ENCODE data around the gene CPNE5. TPM values are rescaled to one million over a fixed set of nuclear protein-coding genes. Genes with fewer than 3 reads are reported as not detected.

CPNE5 gene
- polyA plus RNA-seq, 1 of the 3 experiments (the other 2 are of a cell fraction) = 0.30 TPM

DNA sequence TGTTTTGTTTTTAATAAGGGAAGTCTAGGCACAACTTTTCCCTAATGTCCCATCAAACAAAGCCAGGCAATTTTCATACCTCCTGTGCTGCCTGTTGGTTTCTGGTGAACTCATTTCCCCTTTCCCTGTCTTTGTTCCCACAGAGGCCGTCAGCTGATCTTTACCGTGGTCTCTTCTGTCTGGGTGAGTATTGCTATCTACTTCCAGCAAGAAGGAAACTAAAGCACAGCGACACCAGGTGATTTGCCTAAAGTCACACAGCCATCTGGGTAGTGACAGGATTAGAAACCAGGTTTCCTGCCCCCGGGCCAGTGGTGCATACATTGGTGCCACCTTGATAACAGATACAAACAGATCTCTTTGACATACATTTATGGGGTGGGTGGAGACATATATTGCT lies 82.0 kb downstream of the CPNE5 start:
- no peak overlapping the region for H3K27ac ChIP-seq (ENCODE audit: low read depth in 2 of 2, low read length in 1 of 2)
- H3K9me3 ChIP-seq = no peaks in the 10 kb centered on the region
- POLR2A ChIA-PET = no interaction called here
- H3K79me2 ChIP-seq (ENCODE audit: insufficient read depth) = no peaks in the 10 kb centered on the region
- no peak overlapping the region for H2AFZ ChIP-seq (ENCODE audit: low read depth)
- no peaks in the 10 kb centered on the region for H4K20me1 ChIP-seq (ENCODE audit: insufficient read depth)
- CTCF ChIA-PET = interaction anchor here (0.7 to 10.9 kb wide), 5 partner anchors 8 to 140 kb away, joined by 3 to 111 read pairs (median 21); no protein-coding TSS in a partner anchor
- no peak for DNase-seq
- WGBS (ENCODE audit: low lambda C conversion rate) = 84% methylated on average over 4 of the region's 4 CpGs
- no peaks in the 10 kb centered on the region for H3K36me3 ChIP-seq (replicated peaks in 1 of 2; ENCODE audit: control insufficient read depth in 1 of 2, insufficient read depth in 2 of 2, low read length in 1 of 2)
- H3K9me2 ChIP-seq = no peaks in the 10 kb centered on the region
- no peaks in the 10 kb centered on the region for H3K27me3 ChIP-seq (ENCODE audit: insufficient read depth)
- no peak overlapping the region for H3K4me3 ChIP-seq (ENCODE audit: low read depth in 2 of 2, low read length in 1 of 2)
- H3K9ac ChIP-seq = no peak overlapping the region
- H3K4me2 ChIP-seq = no peak overlapping the region
- H3K4me1 ChIP-seq (ENCODE audit: control insufficient read depth in 1 of 2, insufficient read depth in 2 of 2, low read depth in 1 of 2, low read length in 1 of 2) = peaks cover 0 to 24% of the 10 kb centered on the region in 2 experiments; a peak in 2 of 4 replicates
- H3F3A ChIP-seq (replicated peaks; ENCODE audit: insufficient read depth) = no peaks in the 10 kb centered on the region
- TF ChIP-seq, protein P1, sequence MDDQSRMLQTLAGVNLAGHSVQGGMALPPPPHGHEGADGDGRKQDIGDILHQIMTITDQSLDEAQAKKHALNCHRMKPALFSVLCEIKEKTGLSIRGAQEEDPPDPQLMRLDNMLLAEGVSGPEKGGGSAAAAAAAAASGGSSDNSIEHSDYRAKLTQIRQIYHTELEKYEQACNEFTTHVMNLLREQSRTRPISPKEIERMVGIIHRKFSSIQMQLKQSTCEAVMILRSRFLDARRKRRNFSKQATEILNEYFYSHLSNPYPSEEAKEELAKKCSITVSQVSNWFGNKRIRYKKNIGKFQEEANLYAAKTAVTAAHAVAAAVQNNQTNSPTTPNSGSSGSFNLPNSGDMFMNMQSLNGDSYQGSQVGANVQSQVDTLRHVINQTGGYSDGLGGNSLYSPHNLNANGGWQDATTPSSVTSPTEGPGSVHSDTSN (IDR thresholded peaks at IDR 0.05) = no peak
- TF ChIP-seq MXI1 (IDR thresholded peaks at IDR 0.05; ENCODE audit: low read depth, low read length) = no peak
- TF ChIP-seq, protein P2, sequence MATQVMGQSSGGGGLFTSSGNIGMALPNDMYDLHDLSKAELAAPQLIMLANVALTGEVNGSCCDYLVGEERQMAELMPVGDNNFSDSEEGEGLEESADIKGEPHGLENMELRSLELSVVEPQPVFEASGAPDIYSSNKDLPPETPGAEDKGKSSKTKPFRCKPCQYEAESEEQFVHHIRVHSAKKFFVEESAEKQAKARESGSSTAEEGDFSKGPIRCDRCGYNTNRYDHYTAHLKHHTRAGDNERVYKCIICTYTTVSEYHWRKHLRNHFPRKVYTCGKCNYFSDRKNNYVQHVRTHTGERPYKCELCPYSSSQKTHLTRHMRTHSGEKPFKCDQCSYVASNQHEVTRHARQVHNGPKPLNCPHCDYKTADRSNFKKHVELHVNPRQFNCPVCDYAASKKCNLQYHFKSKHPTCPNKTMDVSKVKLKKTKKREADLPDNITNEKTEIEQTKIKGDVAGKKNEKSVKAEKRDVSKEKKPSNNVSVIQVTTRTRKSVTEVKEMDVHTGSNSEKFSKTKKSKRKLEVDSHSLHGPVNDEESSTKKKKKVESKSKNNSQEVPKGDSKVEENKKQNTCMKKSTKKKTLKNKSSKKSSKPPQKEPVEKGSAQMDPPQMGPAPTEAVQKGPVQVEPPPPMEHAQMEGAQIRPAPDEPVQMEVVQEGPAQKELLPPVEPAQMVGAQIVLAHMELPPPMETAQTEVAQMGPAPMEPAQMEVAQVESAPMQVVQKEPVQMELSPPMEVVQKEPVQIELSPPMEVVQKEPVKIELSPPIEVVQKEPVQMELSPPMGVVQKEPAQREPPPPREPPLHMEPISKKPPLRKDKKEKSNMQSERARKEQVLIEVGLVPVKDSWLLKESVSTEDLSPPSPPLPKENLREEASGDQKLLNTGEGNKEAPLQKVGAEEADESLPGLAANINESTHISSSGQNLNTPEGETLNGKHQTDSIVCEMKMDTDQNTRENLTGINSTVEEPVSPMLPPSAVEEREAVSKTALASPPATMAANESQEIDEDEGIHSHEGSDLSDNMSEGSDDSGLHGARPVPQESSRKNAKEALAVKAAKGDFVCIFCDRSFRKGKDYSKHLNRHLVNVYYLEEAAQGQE (IDR thresholded peaks at IDR 0.05; ENCODE audit: low read depth, low read length) = no peak
- TF ChIP-seq SIN3A (IDR thresholded peaks at IDR 0.05; ENCODE audit: borderline replicate concordance, low read depth, low read length) = no peak
- TF ChIP-seq NFIC (IDR thresholded peaks at IDR 0.05; ENCODE audit: borderline replicate concordance) = no peak
- TF ChIP-seq TAF1 (IDR thresholded peaks at IDR 0.05; ENCODE audit: borderline replicate concordance, low read depth, low read length) = no peak
- TF ChIP-seq ELF1 (IDR thresholded peaks at IDR 0.05) = no peak
- no peak for TF ChIP-seq RFX5 (IDR thresholded peaks at IDR 0.05; ENCODE audit: low read length)
- TF ChIP-seq, protein P3, sequence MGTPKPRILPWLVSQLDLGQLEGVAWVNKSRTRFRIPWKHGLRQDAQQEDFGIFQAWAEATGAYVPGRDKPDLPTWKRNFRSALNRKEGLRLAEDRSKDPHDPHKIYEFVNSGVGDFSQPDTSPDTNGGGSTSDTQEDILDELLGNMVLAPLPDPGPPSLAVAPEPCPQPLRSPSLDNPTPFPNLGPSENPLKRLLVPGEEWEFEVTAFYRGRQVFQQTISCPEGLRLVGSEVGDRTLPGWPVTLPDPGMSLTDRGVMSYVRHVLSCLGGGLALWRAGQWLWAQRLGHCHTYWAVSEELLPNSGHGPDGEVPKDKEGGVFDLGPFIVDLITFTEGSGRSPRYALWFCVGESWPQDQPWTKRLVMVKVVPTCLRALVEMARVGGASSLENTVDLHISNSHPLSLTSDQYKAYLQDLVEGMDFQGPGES (IDR thresholded peaks at IDR 0.05; ENCODE audit: low read depth, low read length) = no peak
- no peak for TF ChIP-seq FOXJ3 (CRISPR knock-in tag; IDR thresholded peaks at IDR 0.05)
- no peak for TF ChIP-seq GABPA (IDR thresholded peaks at IDR 0.05; ENCODE audit: low read depth)
- TF ChIP-seq, protein P4, sequence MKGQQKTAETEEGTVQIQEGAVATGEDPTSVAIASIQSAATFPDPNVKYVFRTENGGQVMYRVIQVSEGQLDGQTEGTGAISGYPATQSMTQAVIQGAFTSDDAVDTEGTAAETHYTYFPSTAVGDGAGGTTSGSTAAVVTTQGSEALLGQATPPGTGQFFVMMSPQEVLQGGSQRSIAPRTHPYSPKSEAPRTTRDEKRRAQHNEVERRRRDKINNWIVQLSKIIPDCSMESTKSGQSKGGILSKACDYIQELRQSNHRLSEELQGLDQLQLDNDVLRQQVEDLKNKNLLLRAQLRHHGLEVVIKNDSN (IDR thresholded peaks at IDR 0.05; ENCODE audit: borderline replicate concordance, low read depth) = no peak
- TF ChIP-seq YY1 (IDR thresholded peaks at IDR 0.05; ENCODE audit: low read depth) = no peak
- TF ChIP-seq RAD21 (IDR thresholded peaks at IDR 0.05; ENCODE audit: low read length) = no peak
- TF ChIP-seq JUND (IDR thresholded peaks at IDR 0.05) = no peak
- TF ChIP-seq CHD2 (IDR thresholded peaks at IDR 0.05; ENCODE audit: low read length, partially characterized antibody) = no peak
- TF ChIP-seq RCOR1 (IDR thresholded peaks at IDR 0.05; ENCODE audit: low read length) = no peak
- no peak for TF ChIP-seq EZH2phosphoT487 (IDR thresholded peaks at IDR 0.05; ENCODE audit: borderline replicate concordance, low read depth)
- no peak for TF ChIP-seq TEAD4 (IDR thresholded peaks at IDR 0.05; ENCODE audit: borderline replicate concordance, insufficient read depth)
